GM12878 (cell line): ENCODE data around the gene HIRA. TPM values are rescaled to one million over a fixed set of nuclear protein-coding genes. Genes with fewer than 3 reads are reported as not detected.

Source experiments
- ATAC-seq: fragments of 200-7000 bp; cut with Tn5 transposase; 3 replicates; pipeline ENCODE4 v1.9.1; 2020; ENCODE audit warnings: mild to moderate bottlenecking, moderate library complexity
- BruUV-seq: library from RNA; stranded (reverse); fragments of 400-500 nt; replicated peaks from 2 replicates; lab custom pipeline; 2021; lab: Mats Ljungman, UMichigan
- CTCF ChIA-PET: fragments of 300-600 bp; sonication (Branson Sonifier 250); formaldehyde crosslinking; extraction: SDS; loops from one replicate; lab custom pipeline; 2021; ENCODE audit warnings: inconsistent platforms; lab: Yijun Ruan, JAX
- POLR2A ChIA-PET: fragments of 350-600 bp; formaldehyde crosslinking; extraction: SDS; loops from one replicate; lab custom pipeline; 2021; ENCODE audit warnings: inconsistent platforms; lab: Charles Lee
- RAD21 ChIA-PET: fragments of 300-600 bp; sonication (Branson Sonifier 250); formaldehyde crosslinking; loops from one replicate; lab custom pipeline; 2023; ENCODE audit warnings: antibody characterized with exemption; ENCODE audit not compliant: unreplicated experiment; lab: Charles Lee
- SMC1A ChIA-PET: fragments of 300-600 bp; sonication (Branson Sonifier 250); formaldehyde crosslinking; loops from one replicate; lab custom pipeline; 2023; ENCODE audit not compliant: unreplicated experiment, uncharacterized antibody; lab: Charles Lee
- DNase-seq: peaks from one replicate; pipeline ENCODE4 v3.0.0-alpha.2; 2011; ENCODE audit warnings: low read depth, low spot score
- FAIRE-seq: peaks from 3 replicates; lab custom pipeline; 2011; peaks lifted over from hg19 to GRCh38; lab: Jason Lieb, UNC
- H2AFZ ChIP-seq: 2 replicates; pipeline ENCODE4 v1.6.0; 2011; ENCODE audit warnings: low read depth, low read length, control low read depth; ENCODE audit not compliant: control insufficient read depth
- H3K27ac ChIP-seq: 2 replicates; pipeline ENCODE4 v1.5.1; 2011; ENCODE audit warnings: control low read depth; ENCODE audit not compliant: control insufficient read depth, insufficient read depth
- H3K27me3 ChIP-seq, 2 experiments: replicated peaks in 1 of 2; 2 replicates each; pipeline versions ENCODE4 v1.6.0 to v1.6.1; 2011; ENCODE audit warnings: low read length in 1 of 2; ENCODE audit not compliant: control insufficient read depth in 2 of 2, insufficient read depth in 2 of 2
- H3K36me3 ChIP-seq, 2 experiments: 2 replicates each; pipeline ENCODE4 v1.5.1; 2011; ENCODE audit warnings: low read length in 1 of 2; ENCODE audit not compliant: control insufficient read depth in 2 of 2, insufficient read depth in 2 of 2
- H3K4me1 ChIP-seq: 2 replicates; pipeline ENCODE4 v1.6.1; 2011; ENCODE audit warnings: mild to moderate bottlenecking, low read length, moderate library complexity, mixed read lengths; ENCODE audit not compliant: control insufficient read depth, insufficient read depth
- H3K4me2 ChIP-seq: 2 replicates; pipeline ENCODE4 v1.6.0; 2011; ENCODE audit warnings: control low read depth; ENCODE audit not compliant: control insufficient read depth, insufficient read depth
- H3K4me3 ChIP-seq: fragments of 200-600 bp; sonication (generic); 2 replicates; pipeline ENCODE4 v1.5.1; 2016
- H3K79me2 ChIP-seq: 2 replicates; pipeline ENCODE4 v1.6.0; 2011; ENCODE audit warnings: low read length; ENCODE audit not compliant: control insufficient read depth, insufficient read depth
- H3K9ac ChIP-seq: 2 replicates; pipeline ENCODE4 v1.8.0; 2011; ENCODE audit warnings: low read length, control low read depth, mixed read lengths; ENCODE audit not compliant: control insufficient read depth, insufficient read depth
- H3K9me3 ChIP-seq: replicated peaks from 3 replicates; pipeline ENCODE4 v1.5.1; 2011; ENCODE audit warnings: mild to moderate bottlenecking, low read length; ENCODE audit not compliant: control insufficient read depth, insufficient read depth
- H4K20me1 ChIP-seq: 2 replicates; pipeline ENCODE4 v1.6.0; 2011; ENCODE audit not compliant: control insufficient read depth, insufficient read depth
- CHD4 ChIP-seq: fragments of 200-600 bp; sonication (generic); IDR thresholded peaks from 2 replicates; pipeline ENCODE4 v1.6.1; 2016; ENCODE audit warnings: mild to moderate bottlenecking
- ETV6 ChIP-seq, 2 experiments: fragments of 450-650 bp in 1 of 2; IDR thresholded peaks in 1 of 2; conservative IDR thresholded peaks in 1 of 2; 2 replicates each; pipeline ENCODE4 v1.6.1; 2014; ENCODE audit warnings: antibody characterized with exemption in 1 of 2, borderline replicate concordance in 1 of 2, low read depth in 1 of 2, mild to moderate bottlenecking in 1 of 2, moderate library complexity in 1 of 2
- GABPA ChIP-seq: IDR thresholded peaks from 2 replicates; pipeline ENCODE4 v1.6.1; 2014; ENCODE audit warnings: antibody characterized with exemption, low read depth, mild to moderate bottlenecking, inconsistent platforms
- MEF2B ChIP-seq: fragments of 450-650 bp; IDR thresholded peaks from 2 replicates; pipeline ENCODE4 v1.6.1; 2018; ENCODE audit warnings: mild to moderate bottlenecking, moderate library complexity; ENCODE audit not compliant: partially characterized antibody, poor library complexity, severe bottlenecking
- MYC ChIP-seq: IDR thresholded peaks from 2 replicates; pipeline ENCODE4 v1.6.1; 2011; ENCODE audit warnings: mild to moderate bottlenecking, low read length, moderate library complexity, inconsistent platforms; ENCODE audit not compliant: insufficient read depth, insufficient replicate concordance, insufficient read length, severe bottlenecking
- NR2C1 ChIP-seq: fragments of 450-650 bp; IDR thresholded peaks from 2 replicates; pipeline ENCODE4 v1.6.1; 2017; ENCODE audit warnings: antibody characterized with exemption, mild to moderate bottlenecking, moderate library complexity
- POLR2A ChIP-seq: IDR thresholded peaks from 2 replicates; pipeline ENCODE4 v1.6.1; 2011; ENCODE audit warnings: low read depth, mild to moderate bottlenecking, low read length
- POU2F2 ChIP-seq: IDR thresholded peaks from 3 replicates; pipeline ENCODE4 v1.6.1; 2011; ENCODE audit warnings: low read depth, mild to moderate bottlenecking, low read length, borderline replicate concordance
- RUNX3 ChIP-seq: IDR thresholded peaks from 2 replicates; pipeline ENCODE4 v1.6.1; 2012; ENCODE audit warnings: low read length, inconsistent platforms
- SPI1 ChIP-seq: IDR thresholded peaks from 2 replicates; pipeline ENCODE4 v1.6.1; 2011; ENCODE audit warnings: low read depth, mild to moderate bottlenecking, low read length, moderate library complexity, borderline replicate concordance; ENCODE audit not compliant: insufficient read depth
- YY1 ChIP-seq: IDR thresholded peaks from 2 replicates; pipeline ENCODE4 v1.6.1; 2011; ENCODE audit warnings: low read depth, mild to moderate bottlenecking, low read length
- ZNF274 ChIP-seq: IDR thresholded peaks from one replicate; pipeline ENCODE4 v1.8.0; 2011; ENCODE audit not compliant: insufficient read length, insufficient read depth
- WGBS: methylation state at CpG from one replicate; pipeline ENCODE4 v1.1.6; 2016; ENCODE audit warnings: low lambda C conversion rate; ENCODE audit not compliant: insufficient replicate concordance, insufficient coverage; ENCODE audit errors: missing lambda C conversion rate; 5-methylcytosine and 5-hydroxymethylcytosine counted together
- in situ Hi-C: fragments of 300-500 bp; cut with MboI; formaldehyde crosslinking; loops from 9 replicates; pipeline ENCODE4 v1.14.3; 2018; ENCODE audit warnings: mixed read lengths
- intact Hi-C: fragments of 100-400 bp; cut with micrococcal nuclease; formaldehyde crosslinking; loops from one replicate; pipeline ENCODE4 v1.14.2; 2022; ENCODE audit not compliant: unreplicated experiment
- polyA plus RNA-seq, 11 experiments: library from polyadenylated mRNA; depleted of rRNA in 4 of 11; unstranded in 6 of 11; stranded (reverse) in 5 of 11; fragments of >200 nt; fragmentation: Nextera tagmentation in 4 of 11; fragmentation: Illumina TruSeq in 1 of 11; extraction: Ambion mirVana in 4 of 11; extraction: Trizol in 1 of 11; gene quantifications; 1 replicate in 1 of 11; 2 replicates in 10 of 11; pipeline versions ENCODE4 v1.2.1 to v1.2.3, GENCODE V29; 2011 to 2016; ENCODE audit warnings: inconsistent platforms in 2 of 11, missing spikeins in 2 of 11, low read depth in 1 of 11
- total RNA-seq, 4 experiments: library from RNA; depleted of rRNA in 3 of 4; stranded (reverse); fragments of >200 nt in 3 of 4; fragmentation: Illumina TruSeq in 1 of 4; extraction: Trizol in 1 of 4; gene quantifications; 2 replicates each; pipeline versions ENCODE4 v1.2.1 to v1.2.3, GENCODE V29; 2013 to 2021
- TF ChIP-seq, protein P1 (sequence below): fragments of 450-650 bp; formaldehyde crosslinking; IDR thresholded peaks from 2 replicates; pipeline ENCODE4 v1.4.0; 2020; ENCODE audit warnings: mild to moderate bottlenecking, moderate library complexity
- TF ChIP-seq, protein P2 (sequence below): fragments of 150-350 bp; IDR thresholded peaks from 2 replicates; pipeline ENCODE4 v1.6.1; 2014; ENCODE audit warnings: mild to moderate bottlenecking, low read depth, low read length
- TF ChIP-seq, protein P3 (sequence below): IDR thresholded peaks from 2 replicates; pipeline ENCODE4 v1.6.1; 2012; ENCODE audit warnings: low read depth, low read length, improper control_type of control experiment

HIRA gene
- total and polyA plus RNA-seq, 10 of the 15 experiments (the other 5 are each of a cell fraction or from before 2014, with no cell fraction given): 0.34 to 32.7 (median 14.5) TPM

DNA sequence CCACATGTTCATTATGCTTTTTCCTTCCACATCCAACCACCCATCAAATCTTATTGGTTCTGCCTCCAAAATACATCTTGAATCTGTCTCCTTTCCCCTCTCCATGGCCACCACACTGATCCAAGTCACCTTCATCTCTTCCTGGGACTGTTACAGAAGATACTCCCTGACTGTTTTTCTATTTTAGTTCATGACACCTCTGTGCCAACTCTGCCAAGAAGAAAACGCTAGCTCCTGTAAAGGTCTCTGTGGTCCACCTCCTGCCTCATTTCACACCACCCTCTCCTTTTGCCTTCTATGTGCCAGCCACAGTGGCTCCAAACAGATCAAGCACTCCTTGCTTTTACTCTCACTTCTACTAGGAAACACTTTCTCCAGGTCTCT, 81.1 kb downstream of the HIRA start:
- Histone ChIP-seq H2AFZ (no peak overlapping the region), H3K27ac (no peak overlapping the region), H3K36me3 (peaks cover 22 to 26% of the 10 kb centered on the region in 2 experiments), H3K4me3 (no peak overlapping the region), H3K4me1 (no peaks in the 10 kb centered on the region), H3K9me3 (no peaks in the 10 kb centered on the region), H3K79me2 (no peaks in the 10 kb centered on the region), H3K4me2 (no peak overlapping the region), H3K27me3 (no peaks in the 10 kb centered on the region), H3K9ac (no peak overlapping the region), H4K20me1 (no peaks in the 10 kb centered on the region; the same call in 1 of the 2 replicates)
- DNase-seq: no peak
- in situ Hi-C loops: no loop called here
- RAD21 ChIA-PET: no interaction called here
- 100% methylated on average over 1 of the region's 1 CpG for WGBS
- BruUV-seq: no TSS peak
- intact Hi-C loops: no loop called here
- FAIRE-seq: no peak
- POLR2A ChIA-PET: no interaction called here
- CTCF ChIA-PET: interaction anchor here (0.7 kb wide), 1 partner anchor 280 kb away, joined by 3 read pairs; no protein-coding TSS in a partner anchor
- TF ChIP-seq, protein P1, sequence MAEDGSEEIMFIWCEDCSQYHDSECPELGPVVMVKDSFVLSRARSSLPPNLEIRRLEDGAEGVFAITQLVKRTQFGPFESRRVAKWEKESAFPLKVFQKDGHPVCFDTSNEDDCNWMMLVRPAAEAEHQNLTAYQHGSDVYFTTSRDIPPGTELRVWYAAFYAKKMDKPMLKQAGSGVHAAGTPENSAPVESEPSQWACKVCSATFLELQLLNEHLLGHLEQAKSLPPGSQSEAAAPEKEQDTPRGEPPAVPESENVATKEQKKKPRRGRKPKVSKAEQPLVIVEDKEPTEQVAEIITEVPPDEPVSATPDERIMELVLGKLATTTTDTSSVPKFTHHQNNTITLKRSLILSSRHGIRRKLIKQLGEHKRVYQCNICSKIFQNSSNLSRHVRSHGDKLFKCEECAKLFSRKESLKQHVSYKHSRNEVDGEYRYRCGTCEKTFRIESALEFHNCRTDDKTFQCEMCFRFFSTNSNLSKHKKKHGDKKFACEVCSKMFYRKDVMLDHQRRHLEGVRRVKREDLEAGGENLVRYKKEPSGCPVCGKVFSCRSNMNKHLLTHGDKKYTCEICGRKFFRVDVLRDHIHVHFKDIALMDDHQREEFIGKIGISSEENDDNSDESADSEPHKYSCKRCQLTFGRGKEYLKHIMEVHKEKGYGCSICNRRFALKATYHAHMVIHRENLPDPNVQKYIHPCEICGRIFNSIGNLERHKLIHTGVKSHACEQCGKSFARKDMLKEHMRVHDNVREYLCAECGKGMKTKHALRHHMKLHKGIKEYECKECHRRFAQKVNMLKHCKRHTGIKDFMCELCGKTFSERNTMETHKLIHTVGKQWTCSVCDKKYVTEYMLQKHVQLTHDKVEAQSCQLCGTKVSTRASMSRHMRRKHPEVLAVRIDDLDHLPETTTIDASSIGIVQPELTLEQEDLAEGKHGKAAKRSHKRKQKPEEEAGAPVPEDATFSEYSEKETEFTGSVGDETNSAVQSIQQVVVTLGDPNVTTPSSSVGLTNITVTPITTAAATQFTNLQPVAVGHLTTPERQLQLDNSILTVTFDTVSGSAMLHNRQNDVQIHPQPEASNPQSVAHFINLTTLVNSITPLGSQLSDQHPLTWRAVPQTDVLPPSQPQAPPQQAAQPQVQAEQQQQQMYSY (CRISPR knock-in tag): no peak
- TF ChIP-seq MYC (no peak), SPI1 (no peak), POLR2A (no peak), ETV6 (conservative IDR thresholded peaks at IDR 0.05 in 1 of 2, IDR thresholded peaks at IDR 0.05 in 1 of 2; ENCODE audit: borderline replicate concordance in 1 of 2, low read depth in 1 of 2) (no peak), MEF2B (no peak), GABPA (no peak), RUNX3 (no peak), CHD4 (no peak), POU2F2 (no peak), NR2C1 (no peak), ZNF274 (no peak), YY1 (no peak)
- TF ChIP-seq, protein P2, sequence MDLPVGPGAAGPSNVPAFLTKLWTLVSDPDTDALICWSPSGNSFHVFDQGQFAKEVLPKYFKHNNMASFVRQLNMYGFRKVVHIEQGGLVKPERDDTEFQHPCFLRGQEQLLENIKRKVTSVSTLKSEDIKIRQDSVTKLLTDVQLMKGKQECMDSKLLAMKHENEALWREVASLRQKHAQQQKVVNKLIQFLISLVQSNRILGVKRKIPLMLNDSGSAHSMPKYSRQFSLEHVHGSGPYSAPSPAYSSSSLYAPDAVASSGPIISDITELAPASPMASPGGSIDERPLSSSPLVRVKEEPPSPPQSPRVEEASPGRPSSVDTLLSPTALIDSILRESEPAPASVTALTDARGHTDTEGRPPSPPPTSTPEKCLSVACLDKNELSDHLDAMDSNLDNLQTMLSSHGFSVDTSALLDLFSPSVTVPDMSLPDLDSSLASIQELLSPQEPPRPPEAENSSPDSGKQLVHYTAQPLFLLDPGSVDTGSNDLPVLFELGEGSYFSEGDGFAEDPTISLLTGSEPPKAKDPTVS: no peak
- TF ChIP-seq, protein P3, sequence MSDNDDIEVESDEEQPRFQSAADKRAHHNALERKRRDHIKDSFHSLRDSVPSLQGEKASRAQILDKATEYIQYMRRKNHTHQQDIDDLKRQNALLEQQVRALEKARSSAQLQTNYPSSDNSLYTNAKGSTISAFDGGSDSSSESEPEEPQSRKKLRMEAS: no peak
- ATAC-seq: no peak
- SMC1A ChIA-PET: no interaction called here
